HG03558 (cell line): ENCODE results near the gene CPE.

Source experiments
- ATAC-seq: cut with Tn5 transposase; IDR thresholded peaks from one replicate; pipeline ENCODE4 v1.9.1; 2021; ENCODE audit warnings: moderate number of reproducible peaks; ENCODE audit not compliant: unreplicated experiment; ENCODE audit errors: extremely low read depth

CPE gene

GRCh38 chr4:165502916-165503907 is 124.4 kb downstream of the CPE start:
- ATAC-seq = peak; percentile 50

GRCh38 chr4:165504184-165504583 is 125.4 kb downstream of the CPE start:
- ATAC-seq = no peak

- ATAC-seq = no peak
Observed at GRCh38 chr4:165505958-165506837, 127.4 kb downstream of the CPE start.

GRCh38 chr4:165506849-165507248 is 128.0 kb downstream of the CPE start:
- ATAC-seq = no peak

GRCh38 chr4:165507381-165507780 is 128.6 kb downstream of the CPE start:
- no peak for ATAC-seq

- no peak for ATAC-seq
Observed at GRCh38 chr4:165508372-165509120, 129.7 kb downstream of the CPE start.

DNA sequence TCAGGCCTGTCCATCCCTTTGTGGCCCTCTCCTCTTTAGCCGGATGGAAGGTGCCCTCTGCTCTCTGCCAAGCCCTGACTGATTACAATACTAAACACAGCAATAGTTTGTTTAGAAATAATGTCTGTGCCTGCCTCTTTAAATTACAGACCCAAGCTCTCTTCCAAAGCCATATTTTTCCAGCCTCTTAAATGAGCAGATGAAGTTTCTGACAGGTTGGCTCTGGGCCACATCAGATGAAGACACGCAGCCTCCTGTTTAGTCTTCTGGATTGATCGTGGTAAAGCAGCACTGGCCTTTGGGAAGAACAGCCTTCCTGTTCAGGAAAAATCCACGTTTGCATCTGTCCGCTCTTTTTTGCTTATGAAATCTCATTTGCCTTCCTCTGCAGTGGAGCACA is 133.6 kb downstream of the CPE start:
- no peak for ATAC-seq

DNA sequence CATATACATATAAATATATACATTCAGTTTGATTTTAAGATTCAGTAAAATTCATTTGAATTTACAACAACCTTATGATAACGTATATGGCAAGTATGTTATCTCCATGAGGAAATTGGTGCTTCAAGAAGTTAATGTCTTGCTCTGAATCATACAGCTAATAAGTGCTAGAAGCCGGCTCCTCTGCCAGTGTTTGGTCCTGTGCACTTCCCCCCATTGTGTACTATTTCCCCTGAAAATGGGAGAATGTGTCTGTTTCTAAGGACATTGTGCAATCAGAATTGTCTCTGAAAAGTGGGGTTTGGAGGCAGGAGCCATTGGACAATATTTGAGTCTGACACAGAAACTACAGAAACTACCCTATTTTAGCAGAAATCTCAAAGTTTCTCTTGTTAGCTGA is 135.9 kb downstream of the CPE start:
- ATAC-seq = no peak

- no peak for ATAC-seq
Observed at GRCh38 chr4:165515201-165515600, 136.4 kb downstream of the CPE start.

DNA sequence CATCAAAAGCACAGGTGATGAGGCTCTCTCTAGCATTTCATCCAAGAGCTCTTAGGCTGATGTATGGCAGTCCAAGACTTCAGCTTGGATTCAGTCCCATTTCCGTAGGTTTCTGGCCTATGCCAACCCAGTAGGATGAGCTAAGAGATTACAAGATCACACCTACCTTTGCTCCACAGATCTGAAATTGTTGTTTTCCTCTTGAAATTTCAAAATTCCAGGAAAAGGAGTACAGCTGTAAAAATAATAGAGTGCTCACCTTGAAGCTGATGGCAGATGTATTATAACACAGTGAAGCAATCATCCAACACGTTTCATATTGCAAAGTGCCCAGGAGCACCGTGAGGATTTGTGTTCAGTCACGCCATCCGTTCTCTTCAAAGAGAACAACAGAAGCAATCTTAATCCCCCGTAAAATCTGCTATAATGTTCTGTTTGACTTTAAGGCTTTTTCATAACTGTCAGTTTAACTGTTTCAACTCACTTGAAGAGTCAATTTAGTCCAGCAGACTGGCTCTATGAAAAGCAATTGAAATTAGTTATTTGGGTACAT is 137.5 kb downstream of the CPE start:
- no peak for ATAC-seq

DNA sequence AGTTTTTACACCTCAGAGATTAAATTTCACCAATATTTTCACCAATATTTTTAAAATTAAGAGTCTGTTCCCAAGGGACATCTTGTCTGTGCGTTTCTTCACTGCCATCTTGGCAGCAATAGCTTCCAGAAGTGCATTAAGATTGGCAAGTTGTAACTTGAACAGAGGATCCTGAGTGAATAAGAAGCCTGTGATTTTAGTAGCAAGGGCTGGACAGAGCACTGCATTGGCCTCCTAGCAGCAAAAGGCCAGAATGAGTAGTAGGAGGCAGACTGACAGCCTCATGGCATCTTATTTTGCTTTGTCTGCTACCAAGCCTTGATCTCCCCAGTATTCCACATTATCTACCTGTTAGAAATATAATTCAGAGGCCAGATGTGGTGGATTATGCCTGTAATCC is 138.4 kb downstream of the CPE start:
- no peak for ATAC-seq

- ATAC-seq = no peak
Observed at GRCh38 chr4:165518024-165518616, 139.3 kb downstream of the CPE start.

DNA sequence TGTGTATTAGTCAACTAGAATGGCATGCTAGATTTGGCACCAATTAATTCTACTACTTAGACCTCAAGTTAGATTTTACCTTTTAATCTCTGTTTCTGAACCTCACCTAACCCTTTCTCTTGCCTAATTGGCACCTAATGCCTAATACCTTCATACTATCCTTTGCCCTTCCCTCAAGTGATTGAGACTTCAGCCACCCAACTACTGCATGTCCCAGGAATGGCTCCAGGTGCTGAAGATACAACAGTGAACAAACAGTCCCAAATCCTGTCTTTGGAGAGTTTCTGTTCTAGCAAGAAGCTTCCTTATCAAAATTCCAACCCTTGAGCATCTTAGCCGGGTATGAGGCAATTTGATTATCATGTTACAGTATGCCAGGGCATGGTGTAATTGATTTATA is 139.9 kb downstream of the CPE start:
- ATAC-seq = no peak

GRCh38 chr4:165519591-165519990 is 140.8 kb downstream of the CPE start:
- no peak for ATAC-seq

- no peak for ATAC-seq
Observed at GRCh38 chr4:165520086-165520485, 141.3 kb downstream of the CPE start.

DNA sequence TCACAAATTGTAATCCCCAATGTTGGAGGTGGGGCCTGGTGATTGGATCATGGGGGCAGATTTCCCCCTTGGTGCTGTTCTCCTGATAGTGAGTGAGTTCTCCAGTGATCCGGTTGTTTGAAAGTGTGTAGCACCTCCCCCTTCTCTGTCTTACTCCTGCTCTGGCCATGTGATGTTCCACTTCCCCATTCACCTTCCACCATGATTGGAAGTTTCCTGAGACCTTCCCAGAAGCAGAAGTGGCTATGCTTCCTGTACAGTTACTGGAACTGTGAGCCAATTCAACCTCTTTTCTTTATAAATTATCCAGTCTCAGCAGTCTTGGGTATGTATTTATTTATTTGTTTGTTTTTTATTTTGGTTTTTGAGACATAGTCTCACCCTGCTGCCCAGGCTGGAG is 143.2 kb downstream of the CPE start:
- ATAC-seq = no peak

DNA sequence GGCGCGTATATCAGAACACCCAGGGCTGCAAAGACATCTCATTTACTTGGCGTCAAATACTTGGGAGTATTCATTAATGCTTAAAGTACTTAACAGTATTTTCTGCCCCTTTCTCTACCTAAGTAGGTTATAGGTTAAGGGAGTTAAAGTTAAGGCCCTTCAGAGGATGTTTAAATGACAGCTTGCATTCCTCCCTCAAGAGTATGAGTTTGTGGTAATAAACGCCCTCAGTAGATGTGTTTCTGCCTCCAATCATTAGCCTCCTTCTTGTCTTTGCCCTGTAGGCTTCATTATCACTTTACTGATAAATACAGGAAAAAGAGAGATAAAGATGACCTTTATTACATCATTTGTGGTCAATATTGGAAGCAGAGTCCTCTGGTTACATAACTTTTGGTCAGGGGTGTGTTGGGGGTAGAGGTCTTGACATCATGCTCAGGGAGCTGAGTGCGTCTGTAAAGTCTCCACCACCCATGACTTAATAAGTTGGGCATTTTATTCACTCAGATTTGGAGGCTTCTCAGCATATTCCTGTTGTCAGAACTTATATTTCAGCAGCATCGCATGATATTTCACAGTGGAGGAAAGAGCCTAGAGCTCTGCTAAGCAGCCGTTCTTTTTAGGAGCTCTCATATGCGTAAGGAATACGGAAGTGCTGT is 145.9 kb downstream of the CPE start:
- no peak for ATAC-seq

DNA sequence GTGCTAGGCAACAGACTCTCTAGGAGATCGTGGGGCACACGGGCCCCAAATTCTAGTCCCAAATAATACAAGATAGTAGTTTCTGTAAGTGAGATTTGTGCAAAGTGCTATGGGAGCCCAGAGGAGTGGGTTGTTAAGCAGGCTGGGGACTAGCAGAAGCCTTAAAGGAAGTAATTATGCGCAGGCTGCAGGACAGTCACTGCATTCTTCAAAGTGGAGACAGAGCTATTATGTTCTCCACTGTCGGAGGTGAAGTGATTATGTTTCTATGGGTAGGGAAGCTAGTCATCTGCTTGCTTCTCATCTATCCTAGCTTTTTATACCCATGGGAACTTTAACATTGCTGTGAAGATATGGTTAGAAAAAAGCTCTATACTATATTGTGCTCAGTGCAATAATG is 154.2 kb downstream of the CPE start:
- no peak for ATAC-seq

GRCh38 chr4:165537028-165537648 is 158.3 kb downstream of the CPE start:
- ATAC-seq = no peak
